ENCODE measurements around the gene ILKAP. TPM values are rescaled to one million over a fixed set of nuclear protein-coding genes. Genes with fewer than 3 reads are reported as not detected.

The ILKAP gene
- total RNA-seq, 1 experiment from 2014 or later: 41.5 TPM

DNA sequence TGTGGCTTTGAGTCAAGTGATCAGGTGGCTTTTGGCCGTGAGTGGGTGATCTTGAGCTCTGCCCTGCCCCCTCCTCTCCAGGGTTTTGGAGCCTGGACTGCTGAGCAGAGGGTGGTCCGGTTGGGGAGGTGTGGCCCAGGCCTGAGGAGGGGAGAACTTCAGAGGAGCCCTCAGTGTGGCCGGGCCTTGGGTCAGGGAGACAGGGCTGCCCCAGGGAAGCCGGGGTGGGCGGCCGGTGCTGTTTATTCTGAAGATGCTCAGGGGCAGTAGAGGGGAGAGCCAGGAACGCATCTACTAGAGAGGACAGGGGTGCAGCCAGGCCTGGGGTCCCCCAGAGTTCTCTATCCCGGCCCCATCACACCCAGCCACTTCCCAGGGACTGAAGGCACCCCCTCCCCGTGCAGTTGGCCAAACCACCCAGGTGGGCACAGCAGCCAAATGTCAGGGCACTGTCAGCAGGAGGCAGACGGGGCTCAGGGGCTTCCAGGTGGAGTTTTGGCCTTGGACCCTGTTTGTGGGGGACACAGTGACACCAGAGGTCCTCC, 43.8 kb downstream of the ILKAP start:
- WGBS (ENCODE audit: extremely low coverage, insufficient read length, low lambda C conversion rate): no CpG with 5 or more reads among the region's 10 CpGs
- no peak overlapping the region for H4K8ac ChIP-seq (replicated peaks; ENCODE audit: insufficient read length, low read depth, low read length)
- no peaks in the 10 kb centered on the region for H4K20me1 ChIP-seq (ENCODE audit: control insufficient read depth, insufficient read depth, insufficient read length)
- no peak overlapping the region for H3K23ac ChIP-seq (ENCODE audit: insufficient read length, low read depth, low read length)
- peaks cover 10% of the 10 kb centered on the region for H3K23me2 ChIP-seq (ENCODE audit: insufficient read length, low read depth, low read length, poor library complexity, severe bottlenecking)
- Mint-ChIP-seq H3K4me3 (peak overlapping the region; percentile 60 to 79), H3K27ac (no peak overlapping the region), H3K36me3 (ENCODE audit: insufficient read depth in 1 of 3, low read depth in 3 of 3) (no peaks in the 10 kb centered on the region; a peak in 1 of 7 replicates), H3K4me1 (peaks cover 13 to 18% of the 10 kb centered on the region in 2 experiments), H3K9me3 (no peaks in the 10 kb centered on the region; a peak in 1 of 5 replicates), H3K27me3 (ENCODE audit: low read depth) (peaks cover 53% of the 10 kb centered on the region)
- no peak overlapping the region for H2AFZ ChIP-seq (ENCODE audit: low read length)
- H2AK5ac ChIP-seq (ENCODE audit: insufficient read length, low read length): no peak overlapping the region
- H3K56ac ChIP-seq (ENCODE audit: insufficient read length, low read depth, low read length): no peak overlapping the region
- H2BK5ac ChIP-seq (ENCODE audit: insufficient read length, low read length): no peak overlapping the region
- no peak overlapping the region for H2BK12ac ChIP-seq (ENCODE audit: insufficient read length, low read depth, low read length)
- H3K27ac ChIP-seq (ENCODE audit: insufficient read length, low read depth, low read length): no peak overlapping the region
- H2BK20ac ChIP-seq (ENCODE audit: low read depth, low read length, poor library complexity, severe bottlenecking): no peak overlapping the region
- H3K79me1 ChIP-seq (ENCODE audit: insufficient read depth, low read depth, low read length, poor library complexity, severe bottlenecking): no peaks in the 10 kb centered on the region
- no peak overlapping the region for H2BK15ac ChIP-seq (ENCODE audit: low read depth, low read length)
- H4K5ac ChIP-seq (ENCODE audit: insufficient read length, low read depth, low read length): no peak overlapping the region
- H3K4me2 ChIP-seq (ENCODE audit: insufficient read depth, insufficient read length, low read length): no peak overlapping the region
- no peak overlapping the region for H3K14ac ChIP-seq (ENCODE audit: insufficient read depth, low read length)
- H3K9me3 ChIP-seq (ENCODE audit: control insufficient read depth, low read depth, low read length): no peaks in the 10 kb centered on the region
- no peak for DNase-seq
- TF ChIP-seq, protein P1, sequence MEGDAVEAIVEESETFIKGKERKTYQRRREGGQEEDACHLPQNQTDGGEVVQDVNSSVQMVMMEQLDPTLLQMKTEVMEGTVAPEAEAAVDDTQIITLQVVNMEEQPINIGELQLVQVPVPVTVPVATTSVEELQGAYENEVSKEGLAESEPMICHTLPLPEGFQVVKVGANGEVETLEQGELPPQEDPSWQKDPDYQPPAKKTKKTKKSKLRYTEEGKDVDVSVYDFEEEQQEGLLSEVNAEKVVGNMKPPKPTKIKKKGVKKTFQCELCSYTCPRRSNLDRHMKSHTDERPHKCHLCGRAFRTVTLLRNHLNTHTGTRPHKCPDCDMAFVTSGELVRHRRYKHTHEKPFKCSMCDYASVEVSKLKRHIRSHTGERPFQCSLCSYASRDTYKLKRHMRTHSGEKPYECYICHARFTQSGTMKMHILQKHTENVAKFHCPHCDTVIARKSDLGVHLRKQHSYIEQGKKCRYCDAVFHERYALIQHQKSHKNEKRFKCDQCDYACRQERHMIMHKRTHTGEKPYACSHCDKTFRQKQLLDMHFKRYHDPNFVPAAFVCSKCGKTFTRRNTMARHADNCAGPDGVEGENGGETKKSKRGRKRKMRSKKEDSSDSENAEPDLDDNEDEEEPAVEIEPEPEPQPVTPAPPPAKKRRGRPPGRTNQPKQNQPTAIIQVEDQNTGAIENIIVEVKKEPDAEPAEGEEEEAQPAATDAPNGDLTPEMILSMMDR (conservative IDR thresholded peaks at IDR 0.05): no peak
- H2BK120ac ChIP-seq (ENCODE audit: low read depth, low read length, poor library complexity, severe bottlenecking): no peak overlapping the region
- H3K27me3 ChIP-seq (ENCODE audit: insufficient read depth, low read length): peaks cover 15% of the 10 kb centered on the region; the same call in 1 of the 2 replicates
- no peak overlapping the region for H3T11ph ChIP-seq (ENCODE audit: low read length)
- H3K4me1 ChIP-seq (ENCODE audit: insufficient read depth, low read length): no peaks in the 10 kb centered on the region
- H3K18ac ChIP-seq (ENCODE audit: insufficient read length, low read depth, low read length): no peak overlapping the region
- H4K91ac ChIP-seq (ENCODE audit: insufficient read length, low read depth, low read length): no peak overlapping the region
- no peaks in the 10 kb centered on the region for H3K79me2 ChIP-seq (ENCODE audit: insufficient read depth, low read length)
- no peak overlapping the region for H3K4ac ChIP-seq (ENCODE audit: low read depth, low read length)
- no peak overlapping the region for H3K9ac ChIP-seq (ENCODE audit: extremely low read depth, insufficient read length, low read length)

Measured in H9 (cell line).